ENCODE measurements around the gene RBBP4.

DNA sequence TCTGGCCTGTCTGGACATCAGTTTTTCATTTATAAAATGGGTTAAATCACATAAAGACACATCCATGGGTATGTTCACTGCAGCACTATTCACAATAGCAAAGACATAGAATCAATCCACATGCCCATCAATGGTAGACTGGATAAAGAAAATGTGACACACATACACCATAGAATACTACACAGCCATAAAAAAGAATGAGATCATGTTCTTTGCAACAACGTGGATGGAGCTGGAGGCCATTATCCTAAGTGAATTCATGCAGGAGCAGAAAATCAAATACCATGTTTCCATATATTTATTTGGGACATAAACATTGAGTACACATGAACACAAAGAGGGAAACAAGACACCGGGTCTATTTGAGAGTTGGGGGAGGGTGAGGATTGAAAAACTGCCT lies 28.8 kb upstream of the RBBP4 start:
- TF ChIP-seq, protein P1, sequence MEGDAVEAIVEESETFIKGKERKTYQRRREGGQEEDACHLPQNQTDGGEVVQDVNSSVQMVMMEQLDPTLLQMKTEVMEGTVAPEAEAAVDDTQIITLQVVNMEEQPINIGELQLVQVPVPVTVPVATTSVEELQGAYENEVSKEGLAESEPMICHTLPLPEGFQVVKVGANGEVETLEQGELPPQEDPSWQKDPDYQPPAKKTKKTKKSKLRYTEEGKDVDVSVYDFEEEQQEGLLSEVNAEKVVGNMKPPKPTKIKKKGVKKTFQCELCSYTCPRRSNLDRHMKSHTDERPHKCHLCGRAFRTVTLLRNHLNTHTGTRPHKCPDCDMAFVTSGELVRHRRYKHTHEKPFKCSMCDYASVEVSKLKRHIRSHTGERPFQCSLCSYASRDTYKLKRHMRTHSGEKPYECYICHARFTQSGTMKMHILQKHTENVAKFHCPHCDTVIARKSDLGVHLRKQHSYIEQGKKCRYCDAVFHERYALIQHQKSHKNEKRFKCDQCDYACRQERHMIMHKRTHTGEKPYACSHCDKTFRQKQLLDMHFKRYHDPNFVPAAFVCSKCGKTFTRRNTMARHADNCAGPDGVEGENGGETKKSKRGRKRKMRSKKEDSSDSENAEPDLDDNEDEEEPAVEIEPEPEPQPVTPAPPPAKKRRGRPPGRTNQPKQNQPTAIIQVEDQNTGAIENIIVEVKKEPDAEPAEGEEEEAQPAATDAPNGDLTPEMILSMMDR (IDR thresholded peaks at IDR 0.05; ENCODE audit: low read length), result no peak
- no peak for TF ChIP-seq EZH2 (optimal IDR thresholded peaks at IDR 0.05; ENCODE audit: low read depth, low read length)
